Stomach (tissue), 4 donors: ENCODE measurements around the gene C20orf204.

Source experiments
- CTCF ChIP-seq, 7 experiments: fragments of 450-650 bp in 4 of 7; fragments of 200-600 bp in 3 of 7; sonication (generic) in 3 of 7; IDR thresholded peaks; one replicate each; pipeline ENCODE4 v1.5.1; 2016 to 2019; ENCODE audit warnings: antibody characterized with exemption in 7 of 7, control low read depth in 2 of 7, mild to moderate bottlenecking in 1 of 7
- EP300 ChIP-seq: sonication (generic); formaldehyde crosslinking; IDR thresholded peaks from one replicate; pipeline ENCODE4 v1.6.1; 2017; ENCODE audit warnings: antibody characterized with exemption
- POLR2A ChIP-seq, 4 donors: fragments of 450-650 bp; IDR thresholded peaks; one replicate each; pipeline ENCODE4 v1.6.1; 2016; ENCODE audit warnings: antibody characterized with exemption in 4 of 4, control low read depth in 2 of 4, mild to moderate bottlenecking in 1 of 4, moderate library complexity in 1 of 4

- TF ChIP-seq CTCF (IDR thresholded peaks at IDR 0.05): no peak
- no peak for TF ChIP-seq POLR2A (IDR thresholded peaks at IDR 0.05)
- no peak for TF ChIP-seq EP300
Measured at GRCh38 chr20:64082126-64082731, 46.2 kb downstream of the C20orf204 start.
